NCI-H1694 treated with DMSO at 0.1 percent for 48 hours (cell line): ENCODE data around the gene PXMP2.

Source experiments
- DNase-seq: peaks from one replicate; lab custom pipeline; 2025; lab: John Stamatoyannopoulos, UW

The PXMP2 gene

DNA sequence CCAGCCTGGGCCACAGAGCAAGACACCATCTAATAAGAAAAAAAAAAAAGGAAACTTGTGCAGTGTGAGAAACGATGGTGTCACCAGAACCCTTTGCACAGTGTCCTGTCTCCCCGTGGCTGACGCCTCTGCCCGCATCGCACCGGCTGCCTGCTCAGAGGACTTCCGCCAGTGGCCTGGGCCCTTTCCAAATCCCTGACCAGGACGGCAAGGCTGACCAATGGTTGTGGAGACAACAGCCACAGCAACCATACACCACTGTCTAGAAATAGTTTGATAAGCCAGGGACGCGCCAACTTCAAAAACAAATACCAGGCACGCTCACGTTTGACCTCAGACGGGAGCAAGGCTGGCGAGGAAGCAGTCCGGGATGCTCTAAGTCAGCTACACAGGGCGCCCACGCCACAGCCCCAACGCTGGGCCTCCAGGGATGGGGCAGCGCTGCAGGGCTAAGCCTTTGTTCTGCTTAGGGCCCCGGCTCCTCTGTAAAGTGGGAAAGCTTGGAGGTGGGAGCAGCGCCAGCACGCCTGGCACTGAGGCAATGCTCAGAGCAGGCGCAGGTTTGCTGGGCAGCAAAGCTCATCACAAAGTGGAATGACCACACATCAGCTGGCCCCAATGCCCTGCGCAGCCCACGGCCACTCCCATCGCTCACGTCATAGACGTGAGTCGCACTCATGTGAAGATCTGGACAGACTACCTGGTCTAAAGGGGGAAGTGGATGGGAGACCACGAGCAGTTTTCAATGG, 35.8 kb downstream of the PXMP2 start:
- no peak for DNase-seq

- no peak for DNase-seq
Measured at GRCh38 chr12:132723764-132724140, 36.4 kb downstream of the PXMP2 start.

- peak; percentile 57 for DNase-seq
Measured at GRCh38 chr12:132724506-132725241, 37.3 kb downstream of the PXMP2 start.

GRCh38 chr12:132726386-132726785, 39.0 kb downstream of the PXMP2 start:
- DNase-seq = no peak

DNA sequence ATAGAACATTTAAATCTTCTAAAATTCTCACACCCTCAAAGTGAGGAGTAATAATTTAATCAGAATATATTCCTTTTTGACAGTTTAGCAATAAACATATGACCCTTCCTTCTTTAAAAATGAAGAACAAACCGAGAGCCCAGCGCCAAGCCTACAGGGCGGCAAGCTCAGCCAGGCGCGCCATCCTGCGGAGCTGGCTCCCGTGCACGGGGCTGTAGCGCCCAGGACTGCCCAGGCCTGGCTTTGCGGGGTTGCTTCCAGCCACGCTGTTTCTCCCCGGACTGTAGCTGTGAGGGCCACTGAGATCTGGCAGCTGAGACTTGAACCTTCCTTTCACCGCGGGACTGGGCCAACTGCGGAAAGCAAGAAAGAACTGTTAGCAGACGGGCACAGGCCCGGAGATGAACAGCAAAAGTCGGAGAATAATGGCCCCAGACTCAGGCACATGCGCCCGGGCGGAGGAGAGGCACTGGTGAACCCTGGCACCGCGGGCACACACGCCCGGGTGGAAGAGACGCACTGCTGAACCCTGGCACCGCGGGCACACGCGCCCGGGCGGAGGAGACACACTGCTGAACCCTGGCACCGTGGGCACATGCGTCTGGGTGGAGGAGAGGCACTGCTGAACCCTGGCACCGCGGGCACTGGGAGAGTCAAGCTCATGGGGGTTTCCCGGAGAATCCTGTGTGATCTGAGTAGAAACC, 39.9 kb downstream of the PXMP2 start:
- DNase-seq = no peak

GRCh38 chr12:132728502-132728901, 41.1 kb downstream of the PXMP2 start:
- no peak for DNase-seq

DNA sequence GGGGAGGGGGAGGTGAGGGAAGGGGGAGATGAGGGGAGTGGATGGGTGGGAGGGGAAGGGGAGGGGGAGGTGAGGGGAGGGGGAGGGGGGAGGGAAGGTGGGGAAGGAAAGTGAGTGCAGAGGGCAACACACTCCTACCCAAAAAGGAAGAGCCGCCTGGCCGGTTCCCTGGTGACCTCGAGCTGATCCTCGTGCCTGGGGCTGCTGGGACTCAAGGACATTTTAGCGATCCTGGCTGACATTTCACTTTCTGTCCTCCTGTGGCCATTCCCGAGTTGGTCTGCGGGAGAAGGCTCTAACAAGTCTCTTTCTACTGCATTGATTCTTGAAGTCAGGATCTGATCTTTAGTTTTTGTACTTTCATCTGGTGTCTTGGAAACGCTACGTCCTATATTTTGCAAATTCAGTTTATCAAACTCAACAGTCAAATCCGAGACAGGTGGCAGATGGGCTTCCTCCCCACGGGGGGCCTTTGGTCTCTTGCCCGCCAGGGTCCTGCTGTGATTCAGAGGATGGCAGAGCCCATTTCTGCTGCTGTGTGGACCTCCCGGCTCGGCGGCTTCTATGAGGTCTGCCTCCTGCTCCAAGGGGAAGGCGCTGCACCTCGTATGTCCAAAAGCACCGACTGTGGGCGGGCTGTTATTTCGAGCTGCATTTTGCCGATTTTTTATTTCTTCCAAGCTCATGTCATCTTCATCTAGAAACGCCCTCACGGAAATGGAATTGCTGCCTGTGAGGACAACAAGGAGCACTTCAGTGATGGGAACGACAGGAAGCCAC, 42.3 kb downstream of the PXMP2 start:
- peak; percentile 56 for DNase-seq

GRCh38 chr12:132730353-132730752, 43.0 kb downstream of the PXMP2 start:
- DNase-seq = no peak

DNA sequence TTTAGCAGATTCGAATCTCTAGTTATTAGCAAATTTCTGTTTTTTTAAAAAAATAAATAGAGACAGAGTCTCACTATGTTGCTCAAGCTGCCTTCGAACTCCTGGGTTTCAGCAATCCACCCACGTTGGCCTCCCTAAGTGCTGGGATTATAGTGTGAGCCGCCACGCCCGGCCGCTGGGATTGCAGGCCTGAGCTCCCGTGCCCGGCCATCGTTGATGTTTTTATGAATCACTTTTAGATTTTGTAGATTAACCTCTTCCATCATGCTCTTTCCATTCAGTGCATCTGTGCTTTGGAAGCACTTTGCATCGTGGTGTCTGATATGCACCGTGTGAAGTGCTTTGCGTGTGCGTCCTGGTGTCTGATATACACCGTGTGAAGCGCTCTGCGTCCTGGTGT, 44.2 kb downstream of the PXMP2 start:
- no peak for DNase-seq

DNA sequence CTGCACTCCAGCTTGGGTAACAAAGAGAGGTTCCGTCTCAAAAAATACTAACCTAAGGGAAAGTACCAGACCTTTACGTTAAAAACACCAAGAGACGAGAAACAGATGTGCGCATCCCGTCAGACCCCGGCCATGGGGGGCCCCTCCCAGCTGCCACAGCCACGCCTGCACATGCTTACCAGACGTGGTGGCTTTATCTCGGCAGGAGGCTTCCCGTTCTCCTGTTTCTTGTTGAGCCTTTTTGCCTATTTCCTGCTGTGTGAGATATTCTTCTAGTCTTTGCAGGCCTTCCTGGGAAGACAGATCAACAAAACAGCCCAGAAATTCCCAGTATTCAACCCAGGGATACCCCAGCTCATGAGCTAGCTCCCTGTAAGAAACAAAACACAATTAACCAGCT, 46.8 kb downstream of the PXMP2 start:
- no peak for DNase-seq

- no peak for DNase-seq
Measured at GRCh38 chr12:132735496-132735895, 48.1 kb downstream of the PXMP2 start.

GRCh38 chr12:132736378-132736777, 49.0 kb downstream of the PXMP2 start:
- no peak for DNase-seq

DNA sequence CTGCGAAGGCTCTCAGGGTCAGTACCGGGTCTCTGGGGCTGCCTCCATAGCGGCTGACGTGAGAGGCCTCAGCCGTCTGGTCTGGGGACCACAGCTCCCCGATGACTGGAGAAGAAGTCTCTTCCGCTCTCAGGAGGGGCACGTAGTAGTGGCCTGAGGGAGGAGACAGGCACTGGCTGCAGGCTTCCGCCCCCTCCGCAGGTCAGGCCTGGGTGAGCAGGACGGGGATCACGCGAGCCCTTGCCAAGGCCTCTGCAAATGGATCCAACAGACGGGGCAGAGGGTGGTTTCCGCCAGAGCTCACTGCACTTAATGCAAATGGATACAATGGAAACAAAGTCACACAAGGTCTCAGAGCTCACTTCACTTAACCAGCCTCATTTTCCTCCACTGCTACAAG, 49.5 kb downstream of the PXMP2 start:
- DNase-seq = no peak

- no peak for DNase-seq
Measured at GRCh38 chr12:132739600-132740312, 52.4 kb downstream of the PXMP2 start.

GRCh38 chr12:132740313-132740646, 52.9 kb downstream of the PXMP2 start:
- DNase-seq = no peak

DNA sequence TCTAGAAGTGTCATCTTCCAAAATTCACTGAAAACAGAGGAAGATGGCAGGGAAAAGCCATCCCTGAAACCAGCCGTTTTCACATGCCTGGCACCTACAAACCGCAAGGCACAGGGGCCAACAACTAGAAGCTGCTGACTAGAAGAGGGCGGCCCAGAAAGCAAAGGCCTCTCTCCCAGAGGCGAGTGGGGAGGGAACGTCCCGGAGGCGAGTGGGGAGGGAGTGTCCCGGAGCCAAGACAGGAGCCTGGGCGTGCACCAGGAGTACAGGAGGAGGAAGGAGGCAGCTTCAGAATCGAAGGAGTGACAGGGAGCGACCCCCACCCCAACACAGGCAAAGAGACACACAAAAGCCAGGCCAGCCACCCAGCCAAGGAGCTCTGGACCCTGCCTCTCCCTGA, 53.3 kb downstream of the PXMP2 start:
- no peak for DNase-seq

DNA sequence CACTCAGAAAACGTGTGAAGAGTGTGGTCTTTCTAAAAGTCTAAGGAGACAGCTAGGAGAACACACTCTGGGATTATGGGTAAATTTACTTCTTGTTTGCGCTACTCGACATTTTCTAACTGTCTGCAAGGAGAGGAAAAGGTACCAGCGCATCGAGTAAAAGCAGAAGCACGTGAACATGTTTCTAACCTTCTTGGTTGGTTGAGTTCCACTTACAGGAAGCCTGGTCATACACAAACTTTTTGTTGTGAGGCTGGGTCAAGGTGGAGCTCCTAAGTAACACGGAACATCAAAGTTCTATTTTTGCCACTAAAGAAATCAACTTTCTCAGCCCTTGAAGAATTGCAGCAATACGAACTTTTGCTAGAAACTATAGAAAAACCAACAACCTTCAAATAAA, 54.2 kb downstream of the PXMP2 start:
- DNase-seq = no peak

DNA sequence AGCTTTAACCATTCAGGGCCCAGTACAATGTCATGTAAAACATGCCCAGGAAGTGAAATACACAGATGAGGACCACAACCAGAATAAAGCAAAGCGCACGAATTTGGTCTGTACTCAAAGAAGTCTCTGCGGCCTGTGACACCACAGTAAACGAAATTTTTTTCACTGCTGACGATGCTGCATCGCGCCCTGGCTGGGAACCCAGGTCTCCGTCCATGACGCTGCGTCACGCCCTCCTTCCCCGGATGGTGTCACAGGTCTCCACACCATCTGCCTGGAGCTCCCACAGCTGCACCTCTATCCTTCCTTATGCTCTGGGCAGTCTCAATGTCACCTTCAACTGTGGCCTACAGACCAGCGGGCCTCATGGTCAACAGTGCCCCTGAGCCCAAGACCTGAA, 56.4 kb downstream of the PXMP2 start:
- no peak for DNase-seq

DNA sequence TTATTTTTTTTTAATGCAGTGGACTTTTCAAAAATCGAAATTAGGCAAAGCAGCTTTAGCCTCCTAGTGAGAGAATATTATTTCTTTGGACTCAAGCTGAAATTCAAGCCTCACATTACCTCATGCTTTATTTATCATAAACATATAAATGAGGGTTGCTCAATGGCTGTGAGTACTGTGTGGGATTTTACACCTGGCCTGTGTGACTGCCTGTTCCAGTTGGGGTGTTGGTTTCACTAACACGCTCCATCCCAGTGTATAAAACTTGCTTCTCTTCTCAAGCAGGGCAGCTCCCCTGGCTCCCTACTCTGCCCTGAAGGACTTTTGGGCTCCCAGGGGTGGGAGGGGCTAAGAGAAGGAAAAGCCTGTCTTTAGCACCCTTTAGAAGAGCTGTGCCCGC, 59.2 kb downstream of the PXMP2 start:
- DNase-seq = no peak

- no peak for DNase-seq
Measured at GRCh38 chr12:132747395-132747794, 60.0 kb downstream of the PXMP2 start.

DNA sequence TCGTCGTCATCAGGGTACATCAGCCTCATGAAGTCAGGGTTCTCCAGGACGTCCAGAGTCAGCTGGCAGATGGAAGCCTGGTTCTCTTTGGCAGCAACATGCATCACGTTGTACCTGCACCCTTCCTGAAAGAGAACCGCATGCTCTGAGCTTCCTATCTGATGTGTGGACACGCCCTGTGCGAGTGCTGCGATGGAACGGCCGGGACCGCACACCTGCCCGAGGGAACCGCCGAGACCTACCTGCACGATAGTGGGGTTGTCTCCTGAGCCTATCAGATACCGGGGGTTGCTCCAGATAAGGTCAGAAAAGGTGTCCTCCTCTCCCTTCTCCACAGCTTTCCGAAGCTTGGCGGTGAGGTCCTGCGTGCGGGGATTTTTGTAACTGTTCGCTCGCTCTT, 60.5 kb downstream of the PXMP2 start:
- DNase-seq = no peak

DNA sequence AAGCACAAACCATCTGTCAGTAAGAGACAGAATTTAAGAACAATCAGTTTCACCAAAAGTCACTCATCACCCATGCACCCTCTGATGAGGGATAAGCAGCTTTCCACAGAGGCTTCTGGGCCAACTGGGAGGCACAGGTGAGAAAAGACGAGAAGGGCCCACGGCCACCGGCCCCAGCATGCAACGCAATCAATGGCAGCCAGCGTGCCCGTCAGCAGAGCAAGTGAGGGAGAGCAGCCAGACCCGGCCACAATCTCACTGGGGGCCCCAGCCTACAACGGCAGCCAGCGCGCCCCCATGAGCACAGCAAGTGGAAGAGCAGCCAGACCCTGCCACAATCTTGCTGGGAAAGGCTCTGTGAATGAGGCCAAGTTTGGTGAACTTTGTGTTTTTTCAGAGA, 60.9 kb downstream of the PXMP2 start:
- DNase-seq = no peak
